SK-N-SH treated with all-trans-retinoic acid at 6 μM for 48 hours (cell line): Measurements from ENCODE around the gene ARHGEF1.

Experiments used
- CSRNP3 ChIP-seq: fragments of 250-450 bp; sonication (Bioruptor Pico); IDR thresholded peaks from 2 replicates; pipeline ENCODE4 v1.5.1; 2021; ENCODE audit warnings: mild to moderate bottlenecking, moderate library complexity
- OSR1 ChIP-seq: fragments of 250-450 bp; sonication (Bioruptor Pico); IDR thresholded peaks from 2 replicates; pipeline ENCODE4 v1.8.0; 2022; ENCODE audit warnings: moderate library complexity, mild to moderate bottlenecking, inconsistent platforms
- PATZ1 ChIP-seq: fragments of 250-450 bp; sonication (Bioruptor Pico); IDR thresholded peaks from 2 replicates; pipeline ENCODE4 v1.8.0; 2020; ENCODE audit warnings: mild to moderate bottlenecking, moderate library complexity, borderline replicate concordance
- RARB ChIP-seq: fragments of 250-450 bp; sonication (Bioruptor Pico); IDR thresholded peaks from 2 replicates; pipeline ENCODE4 v1.8.0; 2021; ENCODE audit warnings: mild to moderate bottlenecking, moderate library complexity
- TOX ChIP-seq: fragments of 250-450 bp; sonication (Bioruptor Pico); IDR thresholded peaks from 2 replicates; pipeline ENCODE4 v1.8.0; 2021; ENCODE audit warnings: mild to moderate bottlenecking, moderate library complexity, borderline replicate concordance
- TSHZ2 ChIP-seq: fragments of 250-450 bp; sonication (Bioruptor Pico); IDR thresholded peaks from 2 replicates; pipeline ENCODE4 v1.5.0; 2020; ENCODE audit warnings: mild to moderate bottlenecking, moderate library complexity
- ZFP3 ChIP-seq: fragments of 250-450 bp; sonication (Bioruptor Pico); IDR thresholded peaks from 2 replicates; pipeline ENCODE4 v1.5.0; 2020; ENCODE audit warnings: mild to moderate bottlenecking, moderate library complexity
- ZFP30 ChIP-seq: fragments of 450-650 bp; formaldehyde crosslinking; IDR thresholded peaks from 2 replicates; pipeline ENCODE4 v1.5.0; 2022; ENCODE audit warnings: mild to moderate bottlenecking, moderate library complexity
- ZNF70 ChIP-seq: fragments of 450-650 bp; formaldehyde crosslinking; IDR thresholded peaks from 2 replicates; pipeline ENCODE4 v1.5.0; 2020; ENCODE audit warnings: mild to moderate bottlenecking, moderate library complexity

GRCh38 chr19:41917676-41918075 is 34.7 kb downstream of the ARHGEF1 start:
- TF ChIP-seq TSHZ2 (CRISPR knock-in tag) (no peak), PATZ1 (CRISPR knock-in tag) (no peak), TOX (CRISPR knock-in tag) (no peak), RARB (CRISPR knock-in tag) (no peak), ZNF70 (CRISPR knock-in tag) (no peak), OSR1 (CRISPR knock-in tag) (no peak), CSRNP3 (CRISPR knock-in tag) (no peak), ZFP30 (CRISPR knock-in tag) (no peak), ZFP3 (CRISPR knock-in tag) (no peak)
